HG03575 (cell line): ENCODE results near the gene NUB1.
"Not testable (repeated sequence)": the region's sequence is repeated elsewhere in the genome, so short reads cannot be mapped to it uniquely, and the experiment has no call there.

Source experiments
- ATAC-seq: cut with Tn5 transposase; IDR thresholded peaks from one replicate; pipeline ENCODE4 v1.9.1; 2021; ENCODE audit not compliant: unreplicated experiment, insufficient number of reproducible peaks, low FRiP score; ENCODE audit errors: extremely low read depth

The NUB1 gene

GRCh38 chr7:151341357-151342101 is at the start of gene NUB1:
Gene NUB1 (plus strand): TSS chr7:151341812. CDS start chr7:151345350, 3,538 bp downstream.
- ATAC-seq: no peak

DNA sequence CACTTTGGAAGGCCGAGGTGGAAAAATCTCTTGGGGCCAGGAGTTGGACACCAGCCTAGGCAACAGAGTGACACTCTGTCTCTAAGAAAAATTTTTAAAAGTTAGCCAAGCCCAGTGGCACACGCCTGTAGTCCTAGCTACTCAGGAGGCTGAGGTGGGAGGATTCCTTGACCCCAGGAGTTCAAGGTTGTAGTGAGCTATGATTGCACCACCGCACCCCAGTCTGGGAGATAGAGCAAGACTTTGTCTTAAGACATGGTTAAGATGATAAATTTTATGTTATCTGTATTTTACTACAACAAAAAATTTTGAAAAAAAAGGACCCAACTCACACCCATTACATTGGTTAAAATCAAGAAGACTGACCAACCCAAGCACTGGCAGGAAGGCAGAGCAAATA is 48.8 kb upstream of the NUB1 start:
- no peak for ATAC-seq

GRCh38 chr7:151296202-151296992 is 45.2 kb upstream of the NUB1 start:
- no peak for ATAC-seq

GRCh38 chr7:151298765-151299164 is 42.8 kb upstream of the NUB1 start:
- no peak for ATAC-seq

- ATAC-seq: no peak
These were observed 42.1 kb upstream of the NUB1 start for GRCh38 chr7:151299530-151299929.

DNA sequence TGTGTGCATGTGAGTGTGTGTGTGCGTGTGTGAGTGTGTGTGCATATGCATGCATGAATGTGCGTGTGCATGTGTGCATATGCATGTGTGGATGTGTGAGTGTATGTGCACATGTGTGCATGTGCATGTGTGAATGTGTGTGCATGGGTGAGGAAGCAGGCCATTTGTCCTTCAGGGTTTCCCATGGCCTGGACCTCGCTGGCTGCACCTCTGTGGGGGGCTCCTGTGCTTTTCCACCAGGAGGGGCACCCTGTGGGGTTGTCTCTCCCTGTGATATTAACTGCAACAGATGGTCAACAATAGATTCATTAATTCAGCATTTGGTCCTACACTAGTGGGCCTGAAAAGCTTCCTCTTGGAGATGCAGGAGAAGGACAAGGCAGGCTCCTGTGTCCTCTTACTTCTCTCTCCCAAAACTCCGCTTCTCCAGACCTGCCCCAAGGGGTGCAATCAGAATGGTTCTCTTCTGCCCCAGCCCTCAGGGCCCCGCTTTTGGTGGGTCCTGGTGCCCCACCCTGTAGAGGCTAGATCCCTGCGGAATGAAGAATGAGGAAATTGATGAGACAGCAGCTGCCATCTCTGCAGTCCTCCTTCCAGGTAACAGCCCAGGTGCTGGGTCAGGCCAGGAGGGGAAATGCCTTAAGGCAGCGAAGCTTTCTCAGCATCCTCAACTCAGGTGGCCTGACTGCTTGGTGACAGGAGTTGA is 41.5 kb upstream of the NUB1 start:
- ATAC-seq: no peak

- ATAC-seq: no peak
These were observed 39.8 kb upstream of the NUB1 start for GRCh38 chr7:151301471-151302462.

GRCh38 chr7:151304251-151304650 is 37.4 kb upstream of the NUB1 start:
- not testable (repeated sequence) for ATAC-seq

GRCh38 chr7:151304856-151305255 is 36.8 kb upstream of the NUB1 start:
- ATAC-seq: no peak

GRCh38 chr7:151306374-151306773 is 35.2 kb upstream of the NUB1 start:
- ATAC-seq: no peak

- no peak for ATAC-seq
These were observed 34.8 kb upstream of the NUB1 start for GRCh38 chr7:151306860-151307259.

- no peak for ATAC-seq
These were observed 34.1 kb upstream of the NUB1 start for GRCh38 chr7:151307536-151307935.

GRCh38 chr7:151308256-151308655 is 33.4 kb upstream of the NUB1 start:
- no peak for ATAC-seq

DNA sequence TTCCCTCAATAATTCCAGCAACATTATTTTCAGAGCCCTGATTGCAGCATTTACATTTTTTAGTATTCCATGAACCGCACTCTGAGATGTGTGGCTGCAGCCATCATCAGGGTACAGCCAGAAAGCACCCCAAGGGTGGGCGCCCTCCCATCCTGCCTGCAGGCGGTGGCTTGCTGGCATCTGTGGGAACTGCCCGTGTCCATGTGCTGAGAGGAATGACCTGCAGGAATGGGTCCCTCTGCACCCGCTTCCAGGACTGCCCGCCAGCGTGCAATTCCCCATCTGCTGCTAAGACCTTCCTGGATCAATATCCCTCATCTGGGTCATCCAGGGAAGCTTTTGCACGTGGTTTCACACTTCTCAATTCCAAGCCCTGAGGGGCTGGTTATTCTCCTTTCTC is 32.8 kb upstream of the NUB1 start:
- no peak for ATAC-seq

DNA sequence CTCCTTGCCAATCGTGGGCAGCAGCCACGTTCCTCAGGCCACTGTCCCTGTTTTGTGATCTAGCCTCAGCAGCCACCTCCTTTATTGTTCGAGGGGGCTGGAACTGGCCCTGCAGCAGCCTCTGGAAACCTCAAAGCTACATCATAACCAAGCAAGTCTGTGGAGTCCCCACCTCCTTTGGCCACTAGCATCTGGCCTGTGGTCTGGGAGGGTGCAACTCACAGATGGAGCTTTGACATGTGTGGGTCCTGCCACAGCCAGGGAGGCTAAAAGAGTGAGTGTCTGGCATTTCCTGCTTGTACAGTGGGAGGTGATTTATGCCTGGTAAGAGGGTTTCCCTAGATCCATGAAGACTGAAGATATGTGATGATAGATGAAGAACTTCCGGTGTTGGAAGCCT is 32.3 kb upstream of the NUB1 start:
- no peak for ATAC-seq

GRCh38 chr7:151310578-151310977 is 31.0 kb upstream of the NUB1 start:
- no peak for ATAC-seq

- no peak for ATAC-seq
These were observed 30.2 kb upstream of the NUB1 start for GRCh38 chr7:151311294-151311864.

GRCh38 chr7:151312356-151312755 is 29.3 kb upstream of the NUB1 start:
- no peak for ATAC-seq
